ENCODE results near the gene CD3D. TPM values are rescaled to one million over a fixed set of nuclear protein-coding genes. Genes with fewer than 3 reads are reported as not detected.
A peak's percentile ranks its signal among the peaks of the same experiment; 100 is the strongest.

CD3D gene
- total and polyA plus RNA-seq, 2 of the 4 experiments (the other 2 are of a cell fraction): not detected

DNA sequence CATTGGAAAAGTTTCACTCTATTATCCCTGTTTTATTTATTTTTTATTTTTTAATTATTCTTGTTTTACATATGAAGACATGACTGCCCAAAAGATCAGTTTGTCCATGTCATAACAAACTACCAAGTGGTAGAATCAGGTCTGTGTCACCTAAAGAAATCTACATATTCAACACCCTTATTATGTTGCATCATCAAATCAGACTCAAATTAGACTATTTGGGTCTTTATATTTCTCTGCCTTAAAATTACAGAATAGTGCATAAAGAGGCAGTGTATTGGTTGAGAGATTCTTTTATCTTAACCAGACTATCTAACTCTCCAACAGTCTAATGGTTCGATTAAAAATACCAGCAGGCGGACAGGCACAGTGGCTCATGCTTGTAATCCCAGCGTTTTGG, 40.4 kb upstream of the CD3D start:
- Histone ChIP-seq H3K36me3 (ENCODE audit: control insufficient read depth, insufficient read depth, low read length) (peaks cover 47% of the 10 kb centered on the region), H2BK15ac (ENCODE audit: low read depth, low read length) (no peak overlapping the region), H4K91ac (ENCODE audit: insufficient read depth, low read depth, low read length) (no peak overlapping the region), H3K9ac (ENCODE audit: low read depth, low read length) (no peak overlapping the region), H2BK120ac (ENCODE audit: low read depth, low read length) (no peak overlapping the region), H3K18ac (ENCODE audit: low read depth, low read length) (no peak overlapping the region), H3K27ac (ENCODE audit: insufficient read depth, low read length) (no peak overlapping the region), H3K4me3 (ENCODE audit: insufficient read depth, low read depth, low read length) (no peak overlapping the region), H4K8ac (ENCODE audit: low read depth in 2 of 2, low read length in 2 of 2) (no peak overlapping the region), H2AFZ (replicated peaks; ENCODE audit: low read length, poor library complexity) (no peak overlapping the region), H3K27me3 (ENCODE audit: control insufficient read depth, insufficient read depth, low read length) (no peaks in the 10 kb centered on the region), H2BK20ac (ENCODE audit: low read depth, low read length) (no peak overlapping the region), H4K20me1 (ENCODE audit: insufficient read depth, low read length) (no peaks in the 10 kb centered on the region), H3K4ac (ENCODE audit: low read depth, low read length) (no peak overlapping the region), H3K14ac (replicated peaks; ENCODE audit: low read depth, low read length) (no peak overlapping the region), H3K9me1 (ENCODE audit: insufficient read depth, low read length) (no peaks in the 10 kb centered on the region), H3K56ac (ENCODE audit: extremely low read depth, insufficient read depth, low read length) (no peak overlapping the region), H4K5ac (ENCODE audit: low read depth, low read length) (no peak overlapping the region), H2AK5ac (ENCODE audit: low read depth, low read length) (no peak overlapping the region), H2BK5ac (ENCODE audit: low read depth, low read length, poor library complexity, severe bottlenecking) (no peak overlapping the region), H3K4me1 (ENCODE audit: control insufficient read depth, insufficient read depth, low read length) (no peaks in the 10 kb centered on the region), H3K4me2 (ENCODE audit: low read depth, low read length) (no peak overlapping the region), H3K23ac (ENCODE audit: low read depth, low read length) (no peak overlapping the region), H3K79me1 (ENCODE audit: low read depth in 1 of 2, low read length in 2 of 2) (no peaks in the 10 kb centered on the region), H2AK9ac (replicated peaks; ENCODE audit: low read depth, low read length, poor library complexity) (no peak overlapping the region), H3K9me3 (ENCODE audit: control insufficient read depth, insufficient read depth, low read length) (no peaks in the 10 kb centered on the region)
- in situ Hi-C loops (cut with MboI; ENCODE audit: low sequenced_read_pairs) (no loop called here), dilution Hi-C loops (cut with HindIII; ENCODE audit: low sequenced_read_pairs, unreplicated experiment) (no loop called here), intact Hi-C loops (cut with micrococcal nuclease) (no loop called here)
- POLR2A ChIA-PET (ENCODE audit: unreplicated experiment): no interaction called here
- DNase-seq (no peak), ATAC-seq (ENCODE audit: low read depth) (no peak)
- TF ChIP-seq POLR2A (IDR thresholded peaks at IDR 0.05; ENCODE audit: low read depth, low read length): no peak
- TF ChIP-seq FOS (IDR thresholded peaks at IDR 0.05; ENCODE audit: low read depth, low read length): no peak
- no peak for TF ChIP-seq SMC3 (IDR thresholded peaks at IDR 0.05; ENCODE audit: low read depth, low read length)
- 0 out of 2 replicates have a peak, but pooled peaks have one; percentile 27 for TF ChIP-seq CEBPB (IDR thresholded peaks at IDR 0.05; ENCODE audit: low read depth, low read length)
- TF ChIP-seq RCOR1 (IDR thresholded peaks at IDR 0.05; ENCODE audit: insufficient replicate concordance, low read length): no peak
- CTCF ChIA-PET: interaction anchor here (0.7 kb wide), 1 partner anchor 1035 kb away, joined by 4 read pairs; no protein-coding TSS in a partner anchor
- BruUV-seq (replicated peaks): no TSS peak
- WGBS, 2 experiments (ENCODE audit: extremely low coverage in 2 of 2, insufficient read length in 1 of 2): no CpG with 5 or more reads among the region's 3 CpGs
